ENCODE measurements around the gene RAPH1. TPM values are rescaled to one million over a fixed set of nuclear protein-coding genes. Genes with fewer than 3 reads are reported as not detected.

The RAPH1 gene
- total and polyA plus RNA-seq, 9 of the 15 experiments (the other 6 are each of a cell fraction or from before 2014, with no cell fraction given), result 0.07 to 0.71 (median 0.27) TPM

DNA sequence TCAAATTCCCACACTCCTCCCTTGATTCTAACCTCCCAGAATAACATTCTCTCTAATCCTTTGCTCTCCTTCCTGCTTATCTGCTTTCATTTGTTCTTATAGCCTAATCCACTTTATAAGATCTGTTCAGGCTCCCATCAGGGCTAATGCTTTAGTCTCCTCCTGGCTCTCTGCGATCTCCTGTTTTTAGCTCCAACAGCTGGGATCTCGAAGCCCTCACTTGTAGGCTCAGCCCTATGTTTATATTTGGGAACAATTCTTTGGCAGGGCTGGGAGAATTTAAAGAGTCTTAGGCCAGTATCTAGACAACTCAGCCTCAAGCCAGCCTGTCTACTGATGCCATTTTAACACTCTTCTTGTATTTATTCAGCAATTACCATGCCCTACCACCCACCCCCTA, 27.2 kb upstream of the RAPH1 start:
- Histone ChIP-seq H3K4me2 (ENCODE audit: insufficient read depth, low read length) (no peak overlapping the region), H3K27ac (ENCODE audit: extremely low read depth, low read depth, low read length) (no peak overlapping the region), H3K9me1 (ENCODE audit: control insufficient read depth, insufficient read depth, low read length) (no peaks in the 10 kb centered on the region), H2AFZ (ENCODE audit: low read depth, low read length) (no peak overlapping the region), H3K36me3 (ENCODE audit: control insufficient read depth, insufficient read depth, low read length) (no peaks in the 10 kb centered on the region), H3K4me3 (no peak overlapping the region), H3K9ac (ENCODE audit: insufficient read depth in 1 of 2, low read depth in 2 of 2, low read length in 2 of 2) (no peak overlapping the region), H3K27me3 (ENCODE audit: control insufficient read depth in 2 of 2, insufficient read depth in 2 of 2, low read length in 2 of 2) (peaks cover 4 to 6% of the 10 kb centered on the region in 2 experiments; a peak in 2 of 5 replicates), H4K20me1 (replicated peaks; ENCODE audit: control insufficient read depth, insufficient read depth, low read length) (no peaks in the 10 kb centered on the region), H3K9me3 (replicated peaks; ENCODE audit: control insufficient read depth, insufficient read depth, low read depth, low read length) (no peaks in the 10 kb centered on the region), H3K79me2 (ENCODE audit: control insufficient read depth, insufficient read depth, low read length) (no peaks in the 10 kb centered on the region), H3K4me1 (replicated peaks in 1 of 2; ENCODE audit: control insufficient read depth in 2 of 2, insufficient read depth in 2 of 2, low read length in 2 of 2) (no peaks in the 10 kb centered on the region)
- DNase-seq (ENCODE audit: extremely low read depth in 1 of 4, low spot score in 3 of 4) (no peak), ATAC-seq (no peak), FAIRE-seq (no peak)
- in situ Hi-C loops (cut with MboI) (no loop called here), intact Hi-C loops (cut with micrococcal nuclease) (no loop called here)
- no TSS peak for BruUV-seq (replicated peaks)
- ChIA-PET POLR2A (no interaction called here), CTCF (ENCODE audit: low intra/inter-chr PET ratio) (no interaction called here)
- TF ChIP-seq MIER1 (IDR thresholded peaks at IDR 0.05; ENCODE audit: low read depth) (no peak), ZNF174 (CRISPR knock-in tag; IDR thresholded peaks at IDR 0.05) (no peak), HDAC6 (IDR thresholded peaks at IDR 0.05; ENCODE audit: low read depth, low read length) (no peak), POLR2AphosphoS5 (IDR thresholded peaks at IDR 0.05; ENCODE audit: control insufficient read depth, insufficient read depth, low read depth, low read length) (no peak)
- 0% methylated on average over 2 of the region's 2 CpGs for WGBS (ENCODE audit: insufficient coverage, low coverage, missing lambda C conversion rate)

DNA sequence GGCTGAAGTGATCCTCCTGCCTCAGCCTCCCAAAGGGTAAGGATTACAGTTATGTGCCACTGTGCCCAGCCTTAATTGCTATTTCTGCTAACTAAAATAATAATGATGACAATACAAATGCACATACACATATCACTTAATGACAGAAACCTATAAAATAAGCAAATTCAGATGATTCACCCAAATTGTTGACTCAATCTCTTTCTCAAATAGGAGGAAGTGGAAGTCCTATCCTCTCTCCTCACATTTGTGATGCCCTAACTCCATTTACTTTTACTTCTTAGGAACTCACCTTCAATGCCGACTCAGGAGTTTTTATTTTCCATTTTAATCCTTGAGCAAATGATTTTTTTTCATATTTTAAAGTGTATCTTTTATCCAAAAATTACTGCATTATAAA, 24.5 kb upstream of the RAPH1 start:
- H3K4me2 ChIP-seq (ENCODE audit: insufficient read depth, low read length), result no peak overlapping the region
- no peaks in the 10 kb centered on the region for H4K20me1 ChIP-seq (replicated peaks; ENCODE audit: control insufficient read depth, insufficient read depth, low read length)
- ATAC-seq, result no peak
- no peak for DNase-seq (ENCODE audit: extremely low read depth in 1 of 4, low spot score in 3 of 4)
- no peaks in the 10 kb centered on the region for H3K4me1 ChIP-seq (replicated peaks in 1 of 2; ENCODE audit: control insufficient read depth in 2 of 2, insufficient read depth in 2 of 2, low read length in 2 of 2)
- peaks cover 4 to 6% of the 10 kb centered on the region in 2 experiments; a peak in 3 of 5 replicates for H3K27me3 ChIP-seq (ENCODE audit: control insufficient read depth in 2 of 2, insufficient read depth in 2 of 2, low read length in 2 of 2)
- no peaks in the 10 kb centered on the region for H3K9me3 ChIP-seq (replicated peaks; ENCODE audit: control insufficient read depth, insufficient read depth, low read depth, low read length)
- no peak overlapping the region for H3K9ac ChIP-seq (ENCODE audit: insufficient read depth in 1 of 2, low read depth in 2 of 2, low read length in 2 of 2)
- 6% methylated on average over 1 of the region's 1 CpG for WGBS (ENCODE audit: insufficient coverage, low coverage, missing lambda C conversion rate)
- no peaks in the 10 kb centered on the region for H3K79me2 ChIP-seq (ENCODE audit: control insufficient read depth, insufficient read depth, low read length)
- in situ Hi-C loops (cut with MboI), result no loop called here
- H3K9me1 ChIP-seq (ENCODE audit: control insufficient read depth, insufficient read depth, low read length), result no peaks in the 10 kb centered on the region
- no TSS peak for BruUV-seq (replicated peaks)
- no peak overlapping the region for H2AFZ ChIP-seq (ENCODE audit: low read depth, low read length)
- H3K36me3 ChIP-seq (ENCODE audit: control insufficient read depth, insufficient read depth, low read length), result no peaks in the 10 kb centered on the region
- no peak for FAIRE-seq
- H3K27ac ChIP-seq (ENCODE audit: extremely low read depth, low read depth, low read length), result no peak overlapping the region
- H3K4me3 ChIP-seq, result no peak overlapping the region
- ChIA-PET CTCF (ENCODE audit: low intra/inter-chr PET ratio) (no interaction called here), POLR2A (interaction anchor here (1.3 kb wide), 1 partner anchor 14 kb away, joined by 3 read pairs; no protein-coding TSS in a partner anchor)
- intact Hi-C loops (cut with micrococcal nuclease), result no loop called here
- TF ChIP-seq ZNF668 (CRISPR knock-in tag; IDR thresholded peaks at IDR 0.05) (no peak), NRF1 (conservative IDR thresholded peaks at IDR 0.05 in 1 of 2, IDR thresholded peaks at IDR 0.05 in 1 of 2) (no peak), NR4A1 (CRISPR knock-in tag; IDR thresholded peaks at IDR 0.05) (no peak), NR4A1 (tag; IDR thresholded peaks at IDR 0.05) (no peak), ZNF583 (CRISPR knock-in tag; IDR thresholded peaks at IDR 0.05) (no peak), PHB (CRISPR knock-in tag; IDR thresholded peaks at IDR 0.05) (no peak)
- TF ChIP-seq, protein P1, sequence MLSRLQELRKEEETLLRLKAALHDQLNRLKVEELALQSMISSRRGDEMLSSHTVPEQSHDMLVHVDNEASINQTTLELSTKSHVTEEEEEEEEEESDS (CRISPR knock-in tag; IDR thresholded peaks at IDR 0.05), result no peak
- TF ChIP-seq, protein P2, sequence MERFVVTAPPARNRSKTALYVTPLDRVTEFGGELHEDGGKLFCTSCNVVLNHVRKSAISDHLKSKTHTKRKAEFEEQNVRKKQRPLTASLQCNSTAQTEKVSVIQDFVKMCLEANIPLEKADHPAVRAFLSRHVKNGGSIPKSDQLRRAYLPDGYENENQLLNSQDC (CRISPR knock-in tag; IDR thresholded peaks at IDR 0.05), result no peak
- TF ChIP-seq, protein P3, sequence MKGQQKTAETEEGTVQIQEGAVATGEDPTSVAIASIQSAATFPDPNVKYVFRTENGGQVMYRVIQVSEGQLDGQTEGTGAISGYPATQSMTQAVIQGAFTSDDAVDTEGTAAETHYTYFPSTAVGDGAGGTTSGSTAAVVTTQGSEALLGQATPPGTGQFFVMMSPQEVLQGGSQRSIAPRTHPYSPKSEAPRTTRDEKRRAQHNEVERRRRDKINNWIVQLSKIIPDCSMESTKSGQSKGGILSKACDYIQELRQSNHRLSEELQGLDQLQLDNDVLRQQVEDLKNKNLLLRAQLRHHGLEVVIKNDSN (CRISPR knock-in tag; IDR thresholded peaks at IDR 0.05), result no peak
- TF ChIP-seq, protein P4, sequence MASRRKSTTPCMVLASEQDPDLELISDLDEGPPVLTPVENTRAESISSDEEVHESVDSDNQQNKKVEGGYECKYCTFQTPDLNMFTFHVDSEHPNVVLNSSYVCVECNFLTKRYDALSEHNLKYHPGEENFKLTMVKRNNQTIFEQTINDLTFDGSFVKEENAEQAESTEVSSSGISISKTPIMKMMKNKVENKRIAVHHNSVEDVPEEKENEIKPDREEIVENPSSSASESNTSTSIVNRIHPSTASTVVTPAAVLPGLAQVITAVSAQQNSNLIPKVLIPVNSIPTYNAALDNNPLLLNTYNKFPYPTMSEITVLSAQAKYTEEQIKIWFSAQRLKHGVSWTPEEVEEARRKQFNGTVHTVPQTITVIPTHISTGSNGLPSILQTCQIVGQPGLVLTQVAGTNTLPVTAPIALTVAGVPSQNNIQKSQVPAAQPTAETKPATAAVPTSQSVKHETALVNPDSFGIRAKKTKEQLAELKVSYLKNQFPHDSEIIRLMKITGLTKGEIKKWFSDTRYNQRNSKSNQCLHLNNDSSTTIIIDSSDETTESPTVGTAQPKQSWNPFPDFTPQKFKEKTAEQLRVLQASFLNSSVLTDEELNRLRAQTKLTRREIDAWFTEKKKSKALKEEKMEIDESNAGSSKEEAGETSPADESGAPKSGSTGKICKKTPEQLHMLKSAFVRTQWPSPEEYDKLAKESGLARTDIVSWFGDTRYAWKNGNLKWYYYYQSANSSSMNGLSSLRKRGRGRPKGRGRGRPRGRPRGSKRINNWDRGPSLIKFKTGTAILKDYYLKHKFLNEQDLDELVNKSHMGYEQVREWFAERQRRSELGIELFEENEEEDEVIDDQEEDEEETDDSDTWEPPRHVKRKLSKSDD (conservative IDR thresholded peaks at IDR 0.05; ENCODE audit: low read length), result no peak

Data from K562 (cell line).